Sigmoid colon (tissue), 4 donors: Measurements from ENCODE around the gene FGGY.

Experiments
- POLR2A ChIP-seq, 2 donors: fragments of 450-650 bp; IDR thresholded peaks; one replicate each; pipeline ENCODE4 v1.6.1; 2016; ENCODE audit warnings: antibody characterized with exemption in 2 of 2, mild to moderate bottlenecking in 2 of 2, moderate library complexity in 2 of 2
- POLR2AphosphoS5 ChIP-seq, 4 donors: sonication (generic); formaldehyde crosslinking; IDR thresholded peaks; one replicate each; pipeline ENCODE4 v1.6.1; 2017; ENCODE audit warnings: antibody characterized with exemption in 4 of 4
- TF ChIP-seq, protein P1 (sequence below), 4 experiments: fragments of 450-650 bp in 3 of 4; fragments of 200-600 bp in 1 of 4; IDR thresholded peaks; one replicate each; pipeline ENCODE4 v1.5.1; 2016 to 2019; ENCODE audit warnings: antibody characterized with exemption in 4 of 4, mild to moderate bottlenecking in 3 of 4, moderate library complexity in 2 of 4

DNA sequence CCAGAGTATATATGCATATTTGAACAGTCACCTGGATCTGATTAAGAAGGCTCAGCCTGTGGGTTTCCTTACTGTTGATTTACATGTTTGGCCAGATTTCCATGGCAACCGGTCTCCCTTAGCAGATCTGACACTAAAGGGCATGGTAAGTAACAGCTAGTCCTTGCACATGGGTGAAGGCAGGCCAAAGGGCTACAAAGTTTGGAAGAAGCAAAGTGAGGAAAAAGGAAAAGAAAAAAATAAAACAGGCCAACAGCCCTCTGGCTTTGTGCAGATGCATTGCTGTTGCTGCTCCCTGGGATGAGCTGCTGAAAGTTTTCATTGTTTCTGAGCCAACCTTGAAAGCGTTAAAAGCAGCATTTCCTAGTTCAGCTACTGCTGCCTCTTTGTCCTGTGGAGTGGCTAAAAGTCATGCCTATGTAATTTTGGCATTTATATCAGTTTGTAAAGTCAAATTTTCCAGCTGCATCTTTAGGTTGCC is 341.4 kb downstream of the FGGY start:
- TF ChIP-seq POLR2A (IDR thresholded peaks at IDR 0.05) (no peak), POLR2AphosphoS5 (IDR thresholded peaks at IDR 0.05) (no peak)
- TF ChIP-seq, protein P1, sequence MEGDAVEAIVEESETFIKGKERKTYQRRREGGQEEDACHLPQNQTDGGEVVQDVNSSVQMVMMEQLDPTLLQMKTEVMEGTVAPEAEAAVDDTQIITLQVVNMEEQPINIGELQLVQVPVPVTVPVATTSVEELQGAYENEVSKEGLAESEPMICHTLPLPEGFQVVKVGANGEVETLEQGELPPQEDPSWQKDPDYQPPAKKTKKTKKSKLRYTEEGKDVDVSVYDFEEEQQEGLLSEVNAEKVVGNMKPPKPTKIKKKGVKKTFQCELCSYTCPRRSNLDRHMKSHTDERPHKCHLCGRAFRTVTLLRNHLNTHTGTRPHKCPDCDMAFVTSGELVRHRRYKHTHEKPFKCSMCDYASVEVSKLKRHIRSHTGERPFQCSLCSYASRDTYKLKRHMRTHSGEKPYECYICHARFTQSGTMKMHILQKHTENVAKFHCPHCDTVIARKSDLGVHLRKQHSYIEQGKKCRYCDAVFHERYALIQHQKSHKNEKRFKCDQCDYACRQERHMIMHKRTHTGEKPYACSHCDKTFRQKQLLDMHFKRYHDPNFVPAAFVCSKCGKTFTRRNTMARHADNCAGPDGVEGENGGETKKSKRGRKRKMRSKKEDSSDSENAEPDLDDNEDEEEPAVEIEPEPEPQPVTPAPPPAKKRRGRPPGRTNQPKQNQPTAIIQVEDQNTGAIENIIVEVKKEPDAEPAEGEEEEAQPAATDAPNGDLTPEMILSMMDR (IDR thresholded peaks at IDR 0.05), result no peak
